ENCODE results near the gene SIAH1. TPM values are rescaled to one million over a fixed set of nuclear protein-coding genes. Genes with fewer than 3 reads are reported as not detected.

SIAH1 gene
- total RNA-seq, 1 donor from 2014 or later = 24.4 TPM

DNA sequence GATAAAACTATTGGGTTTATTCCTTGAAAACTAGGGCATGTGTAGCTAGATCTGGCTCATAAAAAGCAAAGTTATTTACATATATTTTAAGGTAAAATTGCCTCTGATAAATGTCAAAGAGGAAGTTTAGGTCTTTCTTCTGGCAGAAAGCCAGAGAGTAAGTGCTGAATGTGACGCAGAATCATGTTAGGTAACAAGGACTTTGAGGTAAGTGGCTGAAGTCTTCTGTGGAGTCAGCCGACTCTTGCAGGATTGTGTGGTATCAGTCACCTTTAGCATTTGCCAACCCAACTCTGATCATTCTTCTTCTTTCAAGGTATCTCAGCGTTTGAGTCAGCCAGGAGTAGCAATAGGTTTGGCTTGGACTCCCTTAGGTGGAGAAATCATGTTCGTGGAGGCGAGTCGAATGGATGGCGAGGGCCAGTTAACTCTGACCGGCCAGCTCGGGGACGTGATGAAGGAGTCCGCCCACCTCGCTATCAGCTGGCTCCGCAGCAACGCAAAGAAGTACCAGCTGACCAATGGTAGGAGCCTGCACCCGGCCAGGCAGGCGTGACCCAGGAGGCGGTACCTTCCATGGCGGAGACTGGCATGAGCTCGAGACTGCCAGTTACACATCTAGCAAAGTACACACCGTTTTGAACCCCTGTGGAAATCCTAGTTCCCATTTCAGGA lies 37.9 kb downstream of the SIAH1 start:
- Histone ChIP-seq H3K27ac (ENCODE audit: low read depth, low read length) (no peak overlapping the region), H3K36me3 (ENCODE audit: insufficient read depth, low read length) (peaks cover 19% of the 10 kb centered on the region), H3K27me3 (ENCODE audit: insufficient read depth, low read length) (no peaks in the 10 kb centered on the region), H3K4me2 (ENCODE audit: low read length) (no peak overlapping the region), H3K9ac (ENCODE audit: low read length) (no peak overlapping the region), H3K4me1 (ENCODE audit: insufficient read depth, low read length) (no peaks in the 10 kb centered on the region), H2AFZ (ENCODE audit: low read depth, low read length) (no peak overlapping the region), H3K4me3 (ENCODE audit: insufficient read depth, low read depth, low read length) (no peak overlapping the region), H3K9me3 (ENCODE audit: insufficient read depth, low read depth, low read length) (no peaks in the 10 kb centered on the region), H3K79me2 (ENCODE audit: insufficient read depth, low read length) (peaks cover 6% of the 10 kb centered on the region), H4K20me1 (ENCODE audit: insufficient read depth, low read length) (peaks cover 8% of the 10 kb centered on the region)
- no peaks in the 10 kb centered on the region for H3K4me1 Mint-ChIP-seq (ENCODE audit: low read depth, unreplicated experiment)
- H3K36me3 Mint-ChIP-seq (ENCODE audit: low read depth, unreplicated experiment) = peaks cover 33% of the 10 kb centered on the region
- DNase-seq (ENCODE audit: low read depth) (no peak), FAIRE-seq (no peak)
- no peaks in the 10 kb centered on the region for H3K27me3 Mint-ChIP-seq (ENCODE audit: low read depth, unreplicated experiment)
- TF ChIP-seq, protein P1, sequence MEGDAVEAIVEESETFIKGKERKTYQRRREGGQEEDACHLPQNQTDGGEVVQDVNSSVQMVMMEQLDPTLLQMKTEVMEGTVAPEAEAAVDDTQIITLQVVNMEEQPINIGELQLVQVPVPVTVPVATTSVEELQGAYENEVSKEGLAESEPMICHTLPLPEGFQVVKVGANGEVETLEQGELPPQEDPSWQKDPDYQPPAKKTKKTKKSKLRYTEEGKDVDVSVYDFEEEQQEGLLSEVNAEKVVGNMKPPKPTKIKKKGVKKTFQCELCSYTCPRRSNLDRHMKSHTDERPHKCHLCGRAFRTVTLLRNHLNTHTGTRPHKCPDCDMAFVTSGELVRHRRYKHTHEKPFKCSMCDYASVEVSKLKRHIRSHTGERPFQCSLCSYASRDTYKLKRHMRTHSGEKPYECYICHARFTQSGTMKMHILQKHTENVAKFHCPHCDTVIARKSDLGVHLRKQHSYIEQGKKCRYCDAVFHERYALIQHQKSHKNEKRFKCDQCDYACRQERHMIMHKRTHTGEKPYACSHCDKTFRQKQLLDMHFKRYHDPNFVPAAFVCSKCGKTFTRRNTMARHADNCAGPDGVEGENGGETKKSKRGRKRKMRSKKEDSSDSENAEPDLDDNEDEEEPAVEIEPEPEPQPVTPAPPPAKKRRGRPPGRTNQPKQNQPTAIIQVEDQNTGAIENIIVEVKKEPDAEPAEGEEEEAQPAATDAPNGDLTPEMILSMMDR (IDR thresholded peaks at IDR 0.05; ENCODE audit: insufficient read depth, low read depth, low read length) = no peak
- TF ChIP-seq EZH2 (IDR thresholded peaks at IDR 0.05; ENCODE audit: insufficient read depth, low read length) = no peak
- no peak overlapping the region for H3K4me3 Mint-ChIP-seq (ENCODE audit: unreplicated experiment)
- no peak overlapping the region for H3K27ac Mint-ChIP-seq (ENCODE audit: unreplicated experiment)
- H3K9me3 Mint-ChIP-seq (ENCODE audit: unreplicated experiment) = no peaks in the 10 kb centered on the region

DNA sequence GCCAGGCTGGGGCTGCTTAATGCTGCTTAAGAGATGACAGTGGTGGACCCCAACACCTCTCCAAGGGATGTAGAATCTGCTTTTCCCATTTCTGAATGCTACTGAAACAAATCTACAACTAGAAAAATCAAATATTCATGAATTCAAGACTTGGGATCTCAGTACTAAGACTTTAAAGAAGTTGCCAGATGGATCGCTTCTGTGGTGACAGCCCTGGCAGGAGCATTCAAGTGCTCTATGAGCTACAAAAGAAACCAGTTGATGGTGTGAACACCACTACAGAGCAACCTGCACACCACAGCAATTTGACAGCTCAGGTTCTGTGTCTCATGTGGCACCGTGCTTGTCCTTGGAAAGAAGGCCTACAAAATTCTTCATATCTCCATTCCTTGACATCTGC lies 42.6 kb downstream of the SIAH1 start:
- H3K4me1 ChIP-seq (ENCODE audit: insufficient read depth, low read length) = no peaks in the 10 kb centered on the region
- Mint-ChIP-seq H3K4me1 (ENCODE audit: low read depth, unreplicated experiment) (no peaks in the 10 kb centered on the region), H3K27ac (ENCODE audit: unreplicated experiment) (no peak overlapping the region), H3K36me3 (ENCODE audit: low read depth, unreplicated experiment) (peaks cover 24% of the 10 kb centered on the region), H3K4me3 (ENCODE audit: unreplicated experiment) (no peak overlapping the region), H3K27me3 (ENCODE audit: low read depth, unreplicated experiment) (no peaks in the 10 kb centered on the region), H3K9me3 (ENCODE audit: unreplicated experiment) (no peaks in the 10 kb centered on the region)
- peaks cover 9% of the 10 kb centered on the region for H4K20me1 ChIP-seq (ENCODE audit: insufficient read depth, low read length)
- no peak overlapping the region for H3K4me2 ChIP-seq (ENCODE audit: low read length)
- H3K9ac ChIP-seq (ENCODE audit: low read length) = no peak overlapping the region
- no peaks in the 10 kb centered on the region for H3K27me3 ChIP-seq (ENCODE audit: insufficient read depth, low read length)
- H3K9me3 ChIP-seq (ENCODE audit: insufficient read depth, low read depth, low read length) = no peaks in the 10 kb centered on the region
- TF ChIP-seq, protein P1 (IDR thresholded peaks at IDR 0.05; ENCODE audit: insufficient read depth, low read depth, low read length) = no peak
- TF ChIP-seq EZH2 (IDR thresholded peaks at IDR 0.05; ENCODE audit: insufficient read depth, low read length) = no peak
- no peak overlapping the region for H3K4me3 ChIP-seq (ENCODE audit: insufficient read depth, low read depth, low read length)
- H3K79me2 ChIP-seq (ENCODE audit: insufficient read depth, low read length) = no peaks in the 10 kb centered on the region
- DNase-seq (ENCODE audit: low read depth) = no peak
- no peak overlapping the region for H3K27ac ChIP-seq (ENCODE audit: low read depth, low read length)
- peaks cover 13% of the 10 kb centered on the region for H3K36me3 ChIP-seq (ENCODE audit: insufficient read depth, low read length)
- FAIRE-seq = no peak
- no peak overlapping the region for H2AFZ ChIP-seq (ENCODE audit: low read depth, low read length)

DNA sequence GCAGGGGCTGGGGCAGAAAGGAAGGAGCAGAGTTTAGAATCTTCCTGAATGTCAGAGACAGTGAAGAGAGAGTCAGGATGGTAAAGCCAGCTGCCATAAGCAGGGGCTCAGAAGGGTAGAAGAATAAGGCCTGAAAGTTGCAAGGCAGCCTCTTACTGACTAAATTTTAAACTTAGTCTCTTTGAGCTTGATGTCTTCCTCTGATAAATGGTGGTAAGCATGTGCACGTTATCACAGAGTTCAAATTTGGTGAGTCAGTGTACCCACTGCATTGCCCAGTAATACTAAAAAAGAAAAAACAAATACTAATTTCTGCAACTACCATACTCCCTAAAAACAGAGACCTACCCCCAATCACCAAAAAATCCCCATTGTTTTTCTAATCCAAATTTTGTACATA lies 45.2 kb downstream of the SIAH1 start:
- no peaks in the 10 kb centered on the region for H3K9me3 ChIP-seq (ENCODE audit: insufficient read depth, low read depth, low read length)
- Mint-ChIP-seq H3K4me1 (ENCODE audit: low read depth, unreplicated experiment) (peaks cover 18% of the 10 kb centered on the region), H3K27me3 (ENCODE audit: low read depth, unreplicated experiment) (no peaks in the 10 kb centered on the region), H3K9me3 (ENCODE audit: unreplicated experiment) (no peaks in the 10 kb centered on the region), H3K4me3 (ENCODE audit: unreplicated experiment) (no peak overlapping the region), H3K27ac (ENCODE audit: unreplicated experiment) (no peak overlapping the region), H3K36me3 (ENCODE audit: low read depth, unreplicated experiment) (peaks cover 41% of the 10 kb centered on the region)
- no peak for DNase-seq (ENCODE audit: low read depth)
- FAIRE-seq = no peak
- no peak overlapping the region for H2AFZ ChIP-seq (ENCODE audit: low read depth, low read length)
- no peak overlapping the region for H3K4me2 ChIP-seq (ENCODE audit: low read length)
- H3K27ac ChIP-seq (ENCODE audit: low read depth, low read length) = no peak overlapping the region
- H3K36me3 ChIP-seq (ENCODE audit: insufficient read depth, low read length) = peaks cover 13% of the 10 kb centered on the region
- peaks cover 9% of the 10 kb centered on the region for H4K20me1 ChIP-seq (ENCODE audit: insufficient read depth, low read length)
- no peak overlapping the region for H3K9ac ChIP-seq (ENCODE audit: low read length)
- TF ChIP-seq, protein P1 (IDR thresholded peaks at IDR 0.05; ENCODE audit: insufficient read depth, low read depth, low read length) = no peak
- TF ChIP-seq EZH2 (IDR thresholded peaks at IDR 0.05; ENCODE audit: insufficient read depth, low read length) = no peak
- no peak overlapping the region for H3K4me3 ChIP-seq (ENCODE audit: insufficient read depth, low read depth, low read length)
- H3K4me1 ChIP-seq (ENCODE audit: insufficient read depth, low read length) = no peaks in the 10 kb centered on the region
- no peaks in the 10 kb centered on the region for H3K27me3 ChIP-seq (ENCODE audit: insufficient read depth, low read length)
- H3K79me2 ChIP-seq (ENCODE audit: insufficient read depth, low read length) = no peaks in the 10 kb centered on the region
